Astrocyte (in vitro differentiated cells and primary cell): Measurements from ENCODE around the gene COQ8A.

ENCODE experiments used
- CTCF ChIP-seq: IDR thresholded peaks from 2 replicates; pipeline ENCODE4 v1.5.1; 2011; ENCODE audit warnings: low read depth, mild to moderate bottlenecking, inconsistent platforms, low read length, moderate library complexity; ENCODE audit not compliant: insufficient read depth
- EZH2 ChIP-seq: IDR thresholded peaks from 2 replicates; pipeline ENCODE4 v1.6.1; 2012; ENCODE audit warnings: mild to moderate bottlenecking, low read length, inconsistent platforms; ENCODE audit not compliant: insufficient read depth

DNA sequence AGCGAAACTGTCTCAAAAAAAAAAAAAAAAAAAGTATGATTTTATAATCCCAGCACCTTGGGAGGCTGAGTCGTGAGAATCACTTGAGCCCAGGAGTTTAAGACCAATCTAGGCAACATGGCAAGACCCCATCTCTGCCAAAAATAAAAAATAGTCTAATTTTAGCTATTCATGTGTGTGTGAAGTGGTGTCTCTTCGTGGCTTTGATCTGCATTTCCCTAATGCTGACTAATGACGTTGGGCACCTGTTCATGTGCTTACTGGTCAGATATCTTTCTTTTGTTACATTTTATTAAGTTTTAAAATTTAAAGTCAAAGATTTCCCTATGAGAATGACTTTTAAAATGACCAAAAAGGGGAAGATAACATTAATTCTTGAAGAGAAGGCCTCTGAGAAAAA lies 38.7 kb upstream of the COQ8A start:
- TF ChIP-seq CTCF (no peak), EZH2 (no peak)
